ENCODE data around the gene KCTD7. TPM values are rescaled to one million over a fixed set of nuclear protein-coding genes. Genes with fewer than 3 reads are reported as not detected.
"Not testable (repeated sequence)": the region's sequence is repeated elsewhere in the genome, so short reads cannot be mapped to it uniquely, and the experiment has no call there.

KCTD7 gene
- total and polyA plus RNA-seq, 2 of the 13 experiments (the other 11 are each of a cell fraction or from before 2014, with no cell fraction given), result 7.3 to 13.5 TPM

DNA sequence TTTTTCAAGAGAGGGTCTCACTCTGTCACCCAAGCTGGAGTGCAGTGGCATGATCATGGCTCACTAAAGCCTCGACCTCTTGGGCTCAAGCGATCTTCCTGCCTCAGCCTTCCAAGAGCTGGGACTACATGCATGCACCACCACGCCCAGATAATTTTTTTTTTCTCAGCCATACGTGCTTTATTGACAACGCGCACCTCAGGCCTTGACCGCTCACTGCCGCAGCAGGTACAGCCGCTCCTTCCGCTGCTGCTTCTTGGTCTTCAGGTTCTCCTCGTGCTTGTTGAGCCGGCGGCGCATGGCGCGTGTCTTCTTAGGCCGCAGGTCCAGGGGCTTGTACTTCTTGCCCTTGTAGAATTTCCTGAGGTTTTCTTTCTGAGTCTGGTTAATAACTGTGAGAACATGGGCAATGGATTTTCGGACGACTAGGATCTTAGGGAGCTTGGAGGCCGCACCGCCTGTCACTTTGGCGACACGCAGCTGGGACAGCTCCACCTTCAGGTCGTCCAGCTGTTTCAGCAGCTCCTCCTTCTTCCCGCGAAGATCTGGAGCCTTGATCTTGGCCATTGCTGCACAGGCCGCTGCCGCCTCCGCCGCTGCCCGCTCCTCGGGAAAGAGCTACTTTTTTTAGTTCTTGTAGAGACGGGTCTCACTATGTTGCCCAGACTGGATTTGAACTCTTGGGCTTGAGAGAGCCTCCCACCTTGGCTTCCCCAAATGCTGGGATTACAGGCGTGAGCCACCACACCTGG lies 22.0 kb upstream of the KCTD7 start (continued):
- TF ChIP-seq ZBTB33 (CRISPR knock-in tag; IDR thresholded peaks at IDR 0.05), result peak; percentile 90
- TF ChIP-seq, protein P1, sequence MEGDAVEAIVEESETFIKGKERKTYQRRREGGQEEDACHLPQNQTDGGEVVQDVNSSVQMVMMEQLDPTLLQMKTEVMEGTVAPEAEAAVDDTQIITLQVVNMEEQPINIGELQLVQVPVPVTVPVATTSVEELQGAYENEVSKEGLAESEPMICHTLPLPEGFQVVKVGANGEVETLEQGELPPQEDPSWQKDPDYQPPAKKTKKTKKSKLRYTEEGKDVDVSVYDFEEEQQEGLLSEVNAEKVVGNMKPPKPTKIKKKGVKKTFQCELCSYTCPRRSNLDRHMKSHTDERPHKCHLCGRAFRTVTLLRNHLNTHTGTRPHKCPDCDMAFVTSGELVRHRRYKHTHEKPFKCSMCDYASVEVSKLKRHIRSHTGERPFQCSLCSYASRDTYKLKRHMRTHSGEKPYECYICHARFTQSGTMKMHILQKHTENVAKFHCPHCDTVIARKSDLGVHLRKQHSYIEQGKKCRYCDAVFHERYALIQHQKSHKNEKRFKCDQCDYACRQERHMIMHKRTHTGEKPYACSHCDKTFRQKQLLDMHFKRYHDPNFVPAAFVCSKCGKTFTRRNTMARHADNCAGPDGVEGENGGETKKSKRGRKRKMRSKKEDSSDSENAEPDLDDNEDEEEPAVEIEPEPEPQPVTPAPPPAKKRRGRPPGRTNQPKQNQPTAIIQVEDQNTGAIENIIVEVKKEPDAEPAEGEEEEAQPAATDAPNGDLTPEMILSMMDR (CRISPR knock-in tag; IDR thresholded peaks at IDR 0.05), result 0 out of 2 replicates have a peak, but pooled peaks have one; percentile 13

GRCh38 chr7:66609176-66609575 lies 19.5 kb upstream of the KCTD7 start:
- ATAC-seq (no peak), DNase-seq (ENCODE audit: low spot score) (no peak), FAIRE-seq (no peak)
- Histone ChIP-seq H3K36me3 (replicated peaks in 1 of 2; ENCODE audit: control insufficient read depth in 1 of 2, insufficient read depth in 2 of 2, low read length in 2 of 2) (no peaks in the 10 kb centered on the region), H3K4me3 (replicated peaks in 1 of 3; ENCODE audit: insufficient read depth in 1 of 3, low read depth in 2 of 3, low read length in 3 of 3) (no peak overlapping the region), H4K20me1 (ENCODE audit: insufficient read depth, low read length) (no peaks in the 10 kb centered on the region), H2AFZ (ENCODE audit: low read length) (no peak overlapping the region), H3K4me1 (ENCODE audit: insufficient read depth, low read length) (peaks cover 38% of the 10 kb centered on the region), H3K27me3 (ENCODE audit: control insufficient read depth in 1 of 2, insufficient read depth in 2 of 2, low read length in 2 of 2) (no peaks in the 10 kb centered on the region), H3K9me3 (ENCODE audit: low read length) (no peaks in the 10 kb centered on the region), H3K79me2 (ENCODE audit: insufficient read depth, low read length) (no peaks in the 10 kb centered on the region), H3K4me2 (ENCODE audit: low read depth, low read length) (peak overlapping the region; percentile 45), H3K9ac (ENCODE audit: insufficient read depth, low read depth, low read length) (no peak overlapping the region), H3K27ac (ENCODE audit: extremely low read length, insufficient read depth, low read length) (no peak overlapping the region)
- ChIA-PET POLR2A (interaction anchor here (1.1 kb wide), 1 partner anchor 45 kb away, joined by 4 read pairs; no protein-coding TSS in a partner anchor), CTCF (ENCODE audit: low intra/inter-chr PET ratio, low total read pairs) (no interaction called here)
- in situ Hi-C loops (cut with HindIII; ENCODE audit: extremely low pct_ligation_motif_present, low pct_unique_long_range_greater_than_20kb), result no loop called here
- no TSS peak for BruUV-seq (replicated peaks)
- intact Hi-C loops (cut with micrococcal nuclease; ENCODE audit: unreplicated experiment), result no loop called here
- 14% methylated on average over 3 of the region's 3 CpGs for WGBS (ENCODE audit: low lambda C conversion rate)
- TF ChIP-seq ZNF513 (CRISPR knock-in tag; conservative IDR thresholded peaks at IDR 0.05) (no peak), GPN1 (CRISPR knock-in tag; IDR thresholded peaks at IDR 0.05; ENCODE audit: borderline replicate concordance) (no peak), ZNF768 (CRISPR knock-in tag; IDR thresholded peaks at IDR 0.05) (no peak), ZNF235 (CRISPR knock-in tag; IDR thresholded peaks at IDR 0.05; ENCODE audit: borderline replicate concordance) (no peak), ZNF558 (CRISPR knock-in tag; IDR thresholded peaks at IDR 0.05; ENCODE audit: borderline replicate concordance) (no peak)

DNA sequence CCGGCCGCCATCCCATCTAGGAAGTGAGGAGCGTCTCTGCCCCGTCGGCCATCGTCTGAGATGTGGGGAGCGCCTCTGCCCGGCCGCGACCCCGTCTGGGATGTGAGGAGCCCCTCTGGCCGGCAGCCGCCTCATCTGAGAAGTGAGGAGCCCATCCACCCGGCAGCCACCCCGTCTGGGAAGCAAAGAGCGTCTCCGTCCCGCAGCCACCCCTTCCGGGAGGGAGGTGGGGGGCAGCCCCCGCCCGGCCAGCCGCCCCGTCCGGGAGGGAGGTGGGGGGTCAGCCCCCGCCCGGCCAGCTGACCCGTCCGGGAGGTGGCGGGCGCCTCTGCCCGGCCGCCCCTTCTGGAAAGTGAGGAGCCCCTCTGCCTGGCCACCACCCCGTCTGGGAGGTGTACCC lies 14.1 kb upstream of the KCTD7 start:
- 82% methylated on average over 14 of the region's 33 CpGs for WGBS (ENCODE audit: low lambda C conversion rate)
- not testable (repeated sequence) for BruUV-seq (replicated peaks); FAIRE-seq

More for the DNA sequence above, 14.1 kb upstream of the KCTD7 start:
- ATAC-seq; H3K9ac ChIP-seq (ENCODE audit: insufficient read depth, low read depth, low read length); CTCF ChIA-PET (ENCODE audit: low intra/inter-chr PET ratio, low total read pairs); in situ Hi-C loops (cut with HindIII; ENCODE audit: extremely low pct_ligation_motif_present, low pct_unique_long_range_greater_than_20kb); H3K27me3 ChIP-seq (ENCODE audit: control insufficient read depth in 1 of 2, insufficient read depth in 2 of 2, low read length in 2 of 2); H4K20me1 ChIP-seq (ENCODE audit: insufficient read depth, low read length); H3K4me3 ChIP-seq (replicated peaks in 1 of 3; ENCODE audit: insufficient read depth in 1 of 3, low read depth in 2 of 3, low read length in 3 of 3); H3K4me2 ChIP-seq (ENCODE audit: low read depth, low read length); H3K79me2 ChIP-seq (ENCODE audit: insufficient read depth, low read length); intact Hi-C loops (cut with micrococcal nuclease; ENCODE audit: unreplicated experiment); DNase-seq (ENCODE audit: low spot score); H3K9me3 ChIP-seq (ENCODE audit: low read length); H3K27ac ChIP-seq (ENCODE audit: extremely low read length, insufficient read depth, low read length); H3K36me3 ChIP-seq (replicated peaks in 1 of 2; ENCODE audit: control insufficient read depth in 1 of 2, insufficient read depth in 2 of 2, low read length in 2 of 2); H2AFZ ChIP-seq (ENCODE audit: low read length): not testable (repeated sequence)
- POLR2A ChIA-PET, result interaction anchor here (0.6 kb wide), 1 partner anchor 13 kb away, joined by 4 read pairs; no protein-coding TSS in a partner anchor
- peaks cover 38% of the 10 kb centered on the region for H3K4me1 ChIP-seq (ENCODE audit: insufficient read depth, low read length)

Data from HepG2 (cell line).